A549 (cell line): ENCODE measurements around the gene ASB18.

Experiments
- CTCF ChIP-seq: fragments of >200 bp; sonication (Bioruptor Twin); formaldehyde crosslinking; IDR thresholded peaks from 3 replicates; pipeline ENCODE4 v1.5.1; 2016
- E2F6 ChIP-seq: IDR thresholded peaks from 2 replicates; pipeline ENCODE4 v1.6.1; 2012; ENCODE audit warnings: low read depth, borderline replicate concordance
- EP300 ChIP-seq, 2 experiments: fragments of >200 bp; sonication (Bioruptor Twin); formaldehyde crosslinking; IDR thresholded peaks; 2 replicates in 1 of 2; 3 replicates in 1 of 2; pipeline ENCODE4 v1.6.1; 2016 to 2017
- KDM1A ChIP-seq: fragments of 200-600 bp; sonication (generic); IDR thresholded peaks from 2 replicates; pipeline ENCODE4 v1.6.1; 2016; ENCODE audit warnings: low read depth, mild to moderate bottlenecking

- TF ChIP-seq CTCF (no peak), KDM1A (no peak), EP300 (IDR thresholded peaks at IDR 0.05) (no peak), E2F6 (no peak)
Observed at GRCh38 chr2:236215196-236215595, 49.0 kb downstream of the ASB18 start.
